ENCODE measurements around the gene CPT2. TPM values are rescaled to one million over a fixed set of nuclear protein-coding genes. Genes with fewer than 3 reads are reported as not detected.
"Not testable (repeated sequence)": the region's sequence is repeated elsewhere in the genome, so short reads cannot be mapped to it uniquely, and the experiment has no call there.

Gene CPT2
- total and polyA plus RNA-seq, 4 donors: 27.4 to 109 (median 74.8) TPM

DNA sequence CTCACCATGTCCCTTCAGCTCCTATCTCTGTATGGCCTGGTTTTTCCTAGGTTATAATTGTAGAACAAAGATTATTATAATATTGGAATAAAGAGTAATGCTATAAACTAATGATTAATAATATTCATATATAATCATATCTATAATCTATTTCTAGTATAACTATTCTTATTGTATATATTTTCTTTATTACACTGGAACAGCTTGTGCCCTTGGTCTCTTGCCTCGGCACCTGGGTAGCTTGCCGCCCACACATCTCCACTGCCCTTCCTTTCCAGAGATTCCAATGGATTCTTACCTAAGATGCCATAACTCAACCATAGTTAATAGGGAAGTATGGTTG, 10.7 kb upstream of the CPT2 start:
- not testable (repeated sequence) for H3K27ac ChIP-seq (ENCODE audit: low read depth in 1 of 2, low read length in 2 of 2); DNase-seq (ENCODE audit: low spot score); H3K4me3 ChIP-seq (ENCODE audit: low read depth in 1 of 3, low read length in 3 of 3); H3K36me3 ChIP-seq (ENCODE audit: control insufficient read depth in 4 of 4, insufficient read depth in 3 of 4, low read depth in 1 of 4, low read length in 3 of 4); H3K27me3 ChIP-seq (ENCODE audit: control insufficient read depth in 4 of 4, insufficient read depth in 4 of 4, low read length in 3 of 4); H3K9me3 ChIP-seq (ENCODE audit: control insufficient read depth in 4 of 4, low read length in 3 of 4); H3K9ac ChIP-seq (ENCODE audit: low read depth in 1 of 2, low read length in 2 of 2)
- 68% methylated on average over 2 of the region's 2 CpGs for WGBS
- peaks cover 21 to 60% (median 53%) of the 10 kb centered on the region in 4 donors for H3K4me1 ChIP-seq (ENCODE audit: control insufficient read depth in 4 of 4, insufficient read depth in 4 of 4, low read length in 3 of 4)

DNA sequence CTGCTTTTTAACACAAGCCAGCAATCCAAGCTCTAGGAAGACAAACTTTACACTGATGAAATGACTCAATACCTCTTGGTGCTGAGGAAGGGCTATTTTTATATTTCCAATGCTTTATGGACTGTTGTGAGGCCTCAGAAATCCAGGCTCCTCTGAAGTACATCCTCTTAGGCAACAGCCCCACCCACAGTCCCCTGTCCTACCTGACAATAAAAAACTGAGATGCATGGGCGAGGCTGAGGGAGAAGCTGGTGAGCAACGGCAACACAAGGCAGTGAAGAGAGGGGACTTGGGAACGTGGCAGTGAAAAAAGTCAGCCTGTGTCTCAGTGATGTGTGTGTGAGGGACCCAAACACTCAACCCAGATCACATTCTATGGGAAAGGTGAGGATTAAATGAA, 10.1 kb upstream of the CPT2 start:
- Histone ChIP-seq H3K9ac (ENCODE audit: low read depth in 1 of 2, low read length in 2 of 2) (no peak overlapping the region), H3K27ac (ENCODE audit: low read depth in 1 of 2, low read length in 2 of 2) (no peak overlapping the region), H3K27me3 (ENCODE audit: control insufficient read depth in 4 of 4, insufficient read depth in 4 of 4, low read length in 3 of 4) (no peaks in the 10 kb centered on the region), H3K4me3 (ENCODE audit: low read depth in 1 of 3, low read length in 3 of 3) (no peak overlapping the region), H3K9me3 (ENCODE audit: control insufficient read depth in 4 of 4, low read length in 3 of 4) (no peaks in the 10 kb centered on the region), H3K36me3 (ENCODE audit: control insufficient read depth in 4 of 4, insufficient read depth in 3 of 4, low read depth in 1 of 4, low read length in 3 of 4) (no peaks in the 10 kb centered on the region), H3K4me1 (ENCODE audit: control insufficient read depth in 4 of 4, insufficient read depth in 4 of 4, low read length in 3 of 4) (peaks cover 21 to 62% (median 55%) of the 10 kb centered on the region in 4 donors)
- DNase-seq (ENCODE audit: low spot score): no peak
- TF ChIP-seq SP1 (IDR thresholded peaks at IDR 0.05): no peak
- no peak for TF ChIP-seq REST (IDR thresholded peaks at IDR 0.05)
- no peak for TF ChIP-seq TAF1 (conservative IDR thresholded peaks at IDR 0.05)
- no peak for TF ChIP-seq JUND (IDR thresholded peaks at IDR 0.05)
- TF ChIP-seq RAD21 (IDR thresholded peaks at IDR 0.05): no peak
- no peak for TF ChIP-seq CTCF (IDR thresholded peaks at IDR 0.05; ENCODE audit: low read depth, low read length, missing input control)
- no peak for TF ChIP-seq GABPA (IDR thresholded peaks at IDR 0.05 in 1 of 2, conservative IDR thresholded peaks at IDR 0.05 in 1 of 2)
- TF ChIP-seq, protein P1, sequence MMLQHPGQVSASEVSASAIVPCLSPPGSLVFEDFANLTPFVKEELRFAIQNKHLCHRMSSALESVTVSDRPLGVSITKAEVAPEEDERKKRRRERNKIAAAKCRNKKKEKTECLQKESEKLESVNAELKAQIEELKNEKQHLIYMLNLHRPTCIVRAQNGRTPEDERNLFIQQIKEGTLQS (IDR thresholded peaks at IDR 0.05): no peak
- TF ChIP-seq FOXA1 (IDR thresholded peaks at IDR 0.05): no peak
- no peak for TF ChIP-seq FOXA2 (IDR thresholded peaks at IDR 0.05)
- no peak for TF ChIP-seq MAX (IDR thresholded peaks at IDR 0.05)
- no peak for TF ChIP-seq RXRA (IDR thresholded peaks at IDR 0.05)
- TF ChIP-seq YY1 (IDR thresholded peaks at IDR 0.05): no peak
- WGBS: 89% methylated on average over 3 of the region's 3 CpGs

DNA sequence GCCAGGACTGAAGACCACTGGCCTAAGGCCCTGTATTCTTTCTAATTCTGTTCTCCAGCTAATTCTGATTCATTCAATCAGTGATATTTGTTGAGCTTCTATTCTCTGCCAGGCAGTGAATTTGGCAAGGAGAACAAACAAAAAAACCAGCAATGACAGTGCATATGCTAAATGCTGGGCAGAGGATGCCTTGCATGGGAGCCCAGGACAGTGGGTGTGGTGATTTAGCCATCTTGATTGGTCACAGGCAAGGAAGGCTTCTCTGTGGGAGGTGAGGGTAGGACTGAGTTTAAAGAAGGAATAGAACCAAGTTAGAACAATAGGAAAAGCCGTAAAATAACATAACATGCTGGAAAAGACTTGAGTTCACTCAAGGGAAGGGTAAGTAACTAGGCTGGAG, 9.2 kb upstream of the CPT2 start:
- Histone ChIP-seq H3K27me3 (ENCODE audit: control insufficient read depth in 4 of 4, insufficient read depth in 4 of 4, low read length in 3 of 4) (no peaks in the 10 kb centered on the region), H3K9me3 (ENCODE audit: control insufficient read depth in 4 of 4, low read length in 3 of 4) (no peaks in the 10 kb centered on the region), H3K36me3 (ENCODE audit: control insufficient read depth in 4 of 4, insufficient read depth in 3 of 4, low read depth in 1 of 4, low read length in 3 of 4) (no peaks in the 10 kb centered on the region), H3K4me1 (ENCODE audit: control insufficient read depth in 4 of 4, insufficient read depth in 4 of 4, low read length in 3 of 4) (peaks cover 19 to 54% (median 47%) of the 10 kb centered on the region in 4 donors), H3K27ac (ENCODE audit: low read depth in 1 of 2, low read length in 2 of 2) (no peak overlapping the region), H3K4me3 (ENCODE audit: low read depth in 1 of 3, low read length in 3 of 3) (no peak overlapping the region), H3K9ac (ENCODE audit: low read depth in 1 of 2, low read length in 2 of 2) (no peak overlapping the region)
- 97% methylated on average over 1 of the region's 1 CpG for WGBS
- no peak for DNase-seq (ENCODE audit: low spot score)
- TF ChIP-seq JUND (IDR thresholded peaks at IDR 0.05): no peak
- TF ChIP-seq ZBTB33 (IDR thresholded peaks at IDR 0.05): no peak
- TF ChIP-seq FOXA1 (IDR thresholded peaks at IDR 0.05): no peak
- TF ChIP-seq CTCF (IDR thresholded peaks at IDR 0.05; ENCODE audit: low read depth, low read length, missing input control): no peak
- TF ChIP-seq RXRA (IDR thresholded peaks at IDR 0.05): no peak
- TF ChIP-seq MAX (IDR thresholded peaks at IDR 0.05): no peak
- TF ChIP-seq NR2F2 (IDR thresholded peaks at IDR 0.05): no peak
- no peak for TF ChIP-seq FOXA2 (IDR thresholded peaks at IDR 0.05)
- no peak for TF ChIP-seq EGR1 (IDR thresholded peaks at IDR 0.05; ENCODE audit: low read depth in 2 of 2)

All from liver (tissue), 9 donors.